ENCODE data around the gene FERMT3. TPM values are rescaled to one million over a fixed set of nuclear protein-coding genes. Genes with fewer than 3 reads are reported as not detected.
A peak's percentile ranks its signal among the peaks of the same experiment; 100 is the strongest.

The FERMT3 gene
- total and polyA plus RNA-seq, 2 of the 13 experiments (the other 11 are each of a cell fraction or from before 2014, with no cell fraction given) = 0.29 TPM; not detected in 1

GRCh38 chr11:64226507-64227051 is 20.1 kb downstream of the FERMT3 start (continued):
- TF ChIP-seq STAG1 (CRISPR knock-in tag; IDR thresholded peaks at IDR 0.05) (no peak), ZNF629 (CRISPR knock-in tag; conservative IDR thresholded peaks at IDR 0.05) (no peak), DZIP1 (CRISPR knock-in tag; IDR thresholded peaks at IDR 0.05) (no peak), ZNF383 (CRISPR knock-in tag; IDR thresholded peaks at IDR 0.05; ENCODE audit: borderline replicate concordance) (no peak), PRDM10 (CRISPR knock-in tag; IDR thresholded peaks at IDR 0.05; ENCODE audit: low read depth) (no peak; the same call in 1 of the 2 replicates), ZNF781 (CRISPR knock-in tag; IDR thresholded peaks at IDR 0.05; ENCODE audit: borderline replicate concordance, not compliant biosample characterization) (no peak), ZNF607 (CRISPR knock-in tag; IDR thresholded peaks at IDR 0.05; ENCODE audit: borderline replicate concordance) (no peak), ADNP (CRISPR knock-in tag; IDR thresholded peaks at IDR 0.05) (no peak), ZFX (CRISPR knock-in tag; IDR thresholded peaks at IDR 0.05; ENCODE audit: low read depth) (peak; percentile 81), ZHX1 (CRISPR knock-in tag; IDR thresholded peaks at IDR 0.05; ENCODE audit: low read depth) (no peak), TFDP2 (CRISPR knock-in tag; IDR thresholded peaks at IDR 0.05) (no peak), IRF9 (CRISPR knock-in tag; IDR thresholded peaks at IDR 0.05; ENCODE audit: borderline replicate concordance) (no peak), IRF2 (CRISPR knock-in tag; IDR thresholded peaks at IDR 0.05) (no peak), ZNF543 (CRISPR knock-in tag; IDR thresholded peaks at IDR 0.05) (no peak), CBX2 (IDR thresholded peaks at IDR 0.05; ENCODE audit: low read depth, low read length) (no peak), CBX2 (CRISPR knock-in tag; IDR thresholded peaks at IDR 0.05; ENCODE audit: low read depth) (no peak), RFXAP (CRISPR knock-in tag; IDR thresholded peaks at IDR 0.05; ENCODE audit: borderline replicate concordance) (0 out of 2 replicates have a peak, but pooled peaks have one; percentile 46), NFE2L2 (IDR thresholded peaks at IDR 0.05; ENCODE audit: low read length) (no peak)
